Measurements from ENCODE around the gene MROH2A. TPM values are rescaled to one million over a fixed set of nuclear protein-coding genes. Genes with fewer than 3 reads are reported as not detected.

Gene MROH2A
- total and polyA plus RNA-seq, 9 of the 15 experiments (the other 6 are each of a cell fraction or from before 2014, with no cell fraction given) = 0.03 TPM; not detected in 8

DNA sequence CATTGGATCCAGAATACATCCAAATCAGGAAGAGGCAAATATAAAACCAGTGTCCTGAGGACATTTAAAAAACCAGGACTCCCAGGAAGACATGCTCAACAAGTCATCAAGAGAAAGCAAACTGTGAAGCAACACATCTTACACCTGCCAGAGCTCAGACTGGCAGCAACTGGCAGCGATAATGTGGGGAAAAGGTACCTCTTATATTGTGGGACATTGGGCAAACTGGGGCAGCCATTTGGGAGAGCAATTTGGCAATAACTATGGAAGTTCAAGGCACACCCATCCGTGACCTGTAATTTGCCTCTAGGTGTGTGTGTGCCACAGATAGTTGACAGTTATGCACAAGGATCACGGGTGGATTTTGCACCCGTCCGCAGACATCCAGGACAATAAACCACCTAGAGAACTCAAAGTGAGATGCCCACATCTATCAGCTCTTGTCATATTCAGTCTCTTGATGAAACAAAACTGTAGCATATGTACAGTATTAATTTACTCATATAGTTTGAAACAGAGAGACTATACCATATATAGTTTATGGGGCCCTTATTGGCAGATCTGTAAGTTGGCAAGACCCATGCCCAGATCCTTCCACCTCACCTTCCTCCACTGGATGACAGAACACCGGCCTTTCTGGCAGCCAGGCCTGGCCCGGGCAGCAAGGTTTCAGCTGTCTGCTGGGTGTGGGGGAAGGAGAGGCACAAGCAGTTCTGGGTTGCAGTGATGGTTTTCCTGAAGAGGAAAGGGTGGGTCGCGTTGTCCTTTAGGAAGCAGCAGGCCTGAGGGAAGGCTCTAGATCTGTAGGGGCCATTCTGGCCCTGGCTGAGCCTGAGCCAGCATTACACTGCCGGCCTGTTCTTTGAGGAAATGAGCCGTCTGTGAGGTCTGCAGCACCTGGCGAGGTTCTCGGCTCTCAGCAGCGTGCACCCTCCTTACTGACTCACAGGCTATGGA, 57.4 kb downstream of the MROH2A start:
- 84% methylated on average over 9 of the region's 14 CpGs for WGBS (ENCODE audit: insufficient coverage, low coverage, missing lambda C conversion rate)
- BruUV-seq (replicated peaks) = no TSS peak
- peaks cover 33% of the 10 kb centered on the region for H3K79me2 ChIP-seq (ENCODE audit: control insufficient read depth, insufficient read depth, low read length)
- CTCF ChIA-PET (ENCODE audit: low intra/inter-chr PET ratio) = no interaction called here
- intact Hi-C loops (cut with micrococcal nuclease) (no loop called here), in situ Hi-C loops (cut with MboI) (no loop called here)
- TF ChIP-seq POLR2AphosphoS2 (IDR thresholded peaks at IDR 0.05; ENCODE audit: low read length) (peak; percentile 74), ZNF124 (CRISPR knock-in tag; IDR thresholded peaks at IDR 0.05) (no peak), POLR2AphosphoS5 (IDR thresholded peaks at IDR 0.05; ENCODE audit: control insufficient read depth, insufficient read depth, low read depth, low read length) (0 out of 2 replicates have a peak, but pooled peaks have one; percentile 4), ZNF766 (CRISPR knock-in tag; conservative IDR thresholded peaks at IDR 0.05) (no peak), POLR2A (conservative IDR thresholded peaks at IDR 0.05) (peak; percentile 37), PML (IDR thresholded peaks at IDR 0.05; ENCODE audit: low read length) (no peak), POLR2G (IDR thresholded peaks at IDR 0.05; ENCODE audit: low read depth, low read length) (peak; percentile 36)
- TF ChIP-seq, protein P1, sequence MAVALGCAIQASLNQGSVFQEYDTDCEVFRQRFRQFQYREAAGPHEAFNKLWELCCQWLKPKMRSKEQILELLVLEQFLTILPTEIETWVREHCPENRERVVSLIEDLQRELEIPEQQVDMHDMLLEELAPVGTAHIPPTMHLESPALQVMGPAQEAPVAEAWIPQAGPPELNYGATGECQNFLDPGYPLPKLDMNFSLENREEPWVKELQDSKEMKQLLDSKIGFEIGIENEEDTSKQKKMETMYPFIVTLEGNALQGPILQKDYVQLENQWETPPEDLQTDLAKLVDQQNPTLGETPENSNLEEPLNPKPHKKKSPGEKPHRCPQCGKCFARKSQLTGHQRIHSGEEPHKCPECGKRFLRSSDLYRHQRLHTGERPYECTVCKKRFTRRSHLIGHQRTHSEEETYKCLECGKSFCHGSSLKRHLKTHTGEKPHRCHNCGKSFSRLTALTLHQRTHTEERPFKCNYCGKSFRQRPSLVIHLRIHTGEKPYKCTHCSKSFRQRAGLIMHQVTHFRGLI (CRISPR knock-in tag; IDR thresholded peaks at IDR 0.05) = no peak
- TF ChIP-seq, protein P2, sequence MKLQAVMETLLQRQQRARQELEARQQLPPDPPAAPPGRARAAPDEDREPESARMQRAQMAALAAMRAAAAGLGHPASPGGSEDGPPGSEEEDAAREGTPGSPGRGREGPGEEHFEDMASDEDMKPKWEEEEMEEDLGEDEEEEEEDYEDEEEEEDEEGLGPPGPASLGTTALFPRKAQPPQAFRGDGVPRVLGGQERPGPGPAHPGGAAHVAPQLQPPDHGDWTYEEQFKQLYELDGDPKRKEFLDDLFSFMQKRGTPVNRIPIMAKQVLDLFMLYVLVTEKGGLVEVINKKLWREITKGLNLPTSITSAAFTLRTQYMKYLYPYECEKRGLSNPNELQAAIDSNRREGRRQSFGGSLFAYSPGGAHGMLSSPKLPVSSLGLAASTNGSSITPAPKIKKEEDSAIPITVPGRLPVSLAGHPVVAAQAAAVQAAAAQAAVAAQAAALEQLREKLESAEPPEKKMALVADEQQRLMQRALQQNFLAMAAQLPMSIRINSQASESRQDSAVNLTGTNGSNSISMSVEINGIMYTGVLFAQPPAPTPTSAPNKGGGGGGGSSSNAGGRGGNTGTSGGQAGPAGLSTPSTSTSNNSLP (IDR thresholded peaks at IDR 0.05; ENCODE audit: borderline replicate concordance, low read depth, low read length) = no peak
- TF ChIP-seq, protein P3, sequence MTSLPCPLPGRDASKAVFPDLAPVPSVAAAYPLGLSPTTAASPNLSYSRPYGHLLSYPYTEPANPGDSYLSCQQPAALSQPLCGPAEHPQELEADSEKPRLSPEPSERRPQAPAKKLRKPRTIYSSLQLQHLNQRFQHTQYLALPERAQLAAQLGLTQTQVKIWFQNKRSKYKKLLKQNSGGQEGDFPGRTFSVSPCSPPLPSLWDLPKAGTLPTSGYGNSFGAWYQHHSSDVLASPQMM (CRISPR knock-in tag; IDR thresholded peaks at IDR 0.05) = no peak
- TF ChIP-seq, protein P4, sequence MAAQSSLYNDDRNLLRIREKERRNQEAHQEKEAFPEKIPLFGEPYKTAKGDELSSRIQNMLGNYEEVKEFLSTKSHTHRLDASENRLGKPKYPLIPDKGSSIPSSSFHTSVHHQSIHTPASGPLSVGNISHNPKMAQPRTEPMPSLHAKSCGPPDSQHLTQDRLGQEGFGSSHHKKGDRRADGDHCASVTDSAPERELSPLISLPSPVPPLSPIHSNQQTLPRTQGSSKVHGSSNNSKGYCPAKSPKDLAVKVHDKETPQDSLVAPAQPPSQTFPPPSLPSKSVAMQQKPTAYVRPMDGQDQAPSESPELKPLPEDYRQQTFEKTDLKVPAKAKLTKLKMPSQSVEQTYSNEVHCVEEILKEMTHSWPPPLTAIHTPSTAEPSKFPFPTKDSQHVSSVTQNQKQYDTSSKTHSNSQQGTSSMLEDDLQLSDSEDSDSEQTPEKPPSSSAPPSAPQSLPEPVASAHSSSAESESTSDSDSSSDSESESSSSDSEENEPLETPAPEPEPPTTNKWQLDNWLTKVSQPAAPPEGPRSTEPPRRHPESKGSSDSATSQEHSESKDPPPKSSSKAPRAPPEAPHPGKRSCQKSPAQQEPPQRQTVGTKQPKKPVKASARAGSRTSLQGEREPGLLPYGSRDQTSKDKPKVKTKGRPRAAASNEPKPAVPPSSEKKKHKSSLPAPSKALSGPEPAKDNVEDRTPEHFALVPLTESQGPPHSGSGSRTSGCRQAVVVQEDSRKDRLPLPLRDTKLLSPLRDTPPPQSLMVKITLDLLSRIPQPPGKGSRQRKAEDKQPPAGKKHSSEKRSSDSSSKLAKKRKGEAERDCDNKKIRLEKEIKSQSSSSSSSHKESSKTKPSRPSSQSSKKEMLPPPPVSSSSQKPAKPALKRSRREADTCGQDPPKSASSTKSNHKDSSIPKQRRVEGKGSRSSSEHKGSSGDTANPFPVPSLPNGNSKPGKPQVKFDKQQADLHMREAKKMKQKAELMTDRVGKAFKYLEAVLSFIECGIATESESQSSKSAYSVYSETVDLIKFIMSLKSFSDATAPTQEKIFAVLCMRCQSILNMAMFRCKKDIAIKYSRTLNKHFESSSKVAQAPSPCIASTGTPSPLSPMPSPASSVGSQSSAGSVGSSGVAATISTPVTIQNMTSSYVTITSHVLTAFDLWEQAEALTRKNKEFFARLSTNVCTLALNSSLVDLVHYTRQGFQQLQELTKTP (IDR thresholded peaks at IDR 0.05; ENCODE audit: low read depth in 1 of 2, partially characterized antibody in 2 of 2) = no peak
- H3K4me1 ChIP-seq (replicated peaks in 1 of 2; ENCODE audit: control insufficient read depth in 2 of 2, insufficient read depth in 2 of 2, low read length in 2 of 2) = peaks cover 0 to 5% of the 10 kb centered on the region in 2 experiments; a peak in 2 of 5 replicates
- DNase-seq (ENCODE audit: extremely low read depth in 1 of 4, low spot score in 3 of 4) (no peak), ATAC-seq (peak; percentile 25), FAIRE-seq (no peak)
- H3K9ac ChIP-seq (ENCODE audit: insufficient read depth in 1 of 2, low read depth in 2 of 2, low read length in 2 of 2) = no peak overlapping the region
- H3K27ac ChIP-seq (ENCODE audit: extremely low read depth, low read depth, low read length) = no peak overlapping the region
- no peak overlapping the region for H2AFZ ChIP-seq (ENCODE audit: low read depth, low read length)
- no peaks in the 10 kb centered on the region for H3K9me3 ChIP-seq (replicated peaks; ENCODE audit: control insufficient read depth, insufficient read depth, low read depth, low read length)
- no peaks in the 10 kb centered on the region for H3K27me3 ChIP-seq (ENCODE audit: control insufficient read depth in 2 of 2, insufficient read depth in 2 of 2, low read length in 2 of 2)
- H3K9me1 ChIP-seq (ENCODE audit: control insufficient read depth, insufficient read depth, low read length) = peaks cover 3% of the 10 kb centered on the region
- H3K4me3 ChIP-seq = no peak overlapping the region
- no peak overlapping the region for H3K4me2 ChIP-seq (ENCODE audit: insufficient read depth, low read length)
- peaks cover 18% of the 10 kb centered on the region for H4K20me1 ChIP-seq (replicated peaks; ENCODE audit: control insufficient read depth, insufficient read depth, low read length)
- POLR2A ChIA-PET = no interaction called here
- H3K36me3 ChIP-seq (ENCODE audit: control insufficient read depth, insufficient read depth, low read length) = peaks cover 64% of the 10 kb centered on the region; the same call in 2 of the 3 replicates
